PC-9 (cell line): ENCODE measurements around the gene CA11. TPM values are rescaled to one million over a fixed set of nuclear protein-coding genes. Genes with fewer than 3 reads are reported as not detected.
A peak's percentile ranks its signal among the peaks of the same experiment; 100 is the strongest.

Experiments used
- BruUV-seq: library from RNA; stranded (reverse); fragments of 400-500 nt; replicated peaks from 2 replicates; lab custom pipeline; 2021; lab: Mats Ljungman, UMichigan
- CTCF ChIA-PET: fragments of 300-600 bp; sonication (Branson Sonifier 250); formaldehyde crosslinking; loops from one replicate; lab custom pipeline; 2022; ENCODE audit warnings: antibody characterized with exemption; lab: Charles Lee
- POLR2A ChIA-PET: fragments of 300-600 bp; sonication (Branson Sonifier 250); formaldehyde crosslinking; loops from one replicate; lab custom pipeline; 2022; ENCODE audit warnings: antibody characterized with exemption; ENCODE audit not compliant: unreplicated experiment; lab: Charles Lee
- DNase-seq, 2 experiments: peaks; one replicate each; pipeline versions ENCODE4 v3.0.0 to v3.0.0-alpha.2; 2015 to 2022; ENCODE audit warnings: mixed read lengths in 1 of 2
- H2AFZ ChIP-seq: fragments of 200-600 bp; sonication (generic); 2 replicates; pipeline ENCODE4 v1.8.1; 2017; ENCODE audit warnings: antibody characterized with exemption
- H3F3A ChIP-seq: fragments of 200-600 bp; sonication (generic); 2 replicates; pipeline ENCODE4 v1.8.1; 2017; ENCODE audit warnings: antibody characterized with exemption, mild to moderate bottlenecking, low read depth; ENCODE audit not compliant: insufficient read depth
- H3K27ac ChIP-seq: fragments of 200-600 bp; sonication (generic); 2 replicates; pipeline ENCODE4 v1.6.1; 2016; ENCODE audit warnings: mixed run types
- H3K27me3 ChIP-seq: fragments of 200-600 bp; sonication (generic); 2 replicates; pipeline ENCODE4 v1.6.1; 2016; ENCODE audit warnings: low read depth, mixed run types; ENCODE audit not compliant: insufficient read depth
- H3K36me3 ChIP-seq: fragments of 200-600 bp; sonication (generic); 2 replicates; pipeline ENCODE4 v1.6.1; 2016; ENCODE audit warnings: low read depth, mixed run types
- H3K4me1 ChIP-seq: fragments of 200-600 bp; sonication (generic); replicated peaks from 2 replicates; pipeline ENCODE4 v1.6.1; 2016; ENCODE audit warnings: mixed run types; ENCODE audit not compliant: insufficient read depth
- H3K4me2 ChIP-seq: fragments of 200-600 bp; sonication (generic); 2 replicates; pipeline ENCODE4 v1.6.1; 2017; ENCODE audit warnings: mixed run types
- H3K4me3 ChIP-seq: fragments of 200-600 bp; sonication (generic); 2 replicates; pipeline ENCODE4 v1.6.1; 2016; ENCODE audit warnings: mixed run types
- H3K79me2 ChIP-seq: fragments of 200-600 bp; sonication (generic); 2 replicates; pipeline ENCODE4 v1.6.1; 2017; ENCODE audit warnings: low read depth, mixed run types
- H3K9me2 ChIP-seq: fragments of 200-600 bp; sonication (generic); 2 replicates; pipeline ENCODE4 v1.8.1; 2017; ENCODE audit warnings: mild to moderate bottlenecking; ENCODE audit not compliant: insufficient read depth
- H3K9me3 ChIP-seq: fragments of 200-600 bp; sonication (generic); 2 replicates; pipeline ENCODE4 v1.8.1; 2016; ENCODE audit warnings: low read depth; ENCODE audit not compliant: insufficient read depth
- H4K20me1 ChIP-seq: fragments of 200-600 bp; sonication (generic); 2 replicates; pipeline ENCODE4 v1.8.1; 2017; ENCODE audit not compliant: insufficient read depth
- EZH2 ChIP-seq: fragments of 200-600 bp; sonication (generic); IDR thresholded peaks from 2 replicates; pipeline ENCODE4 v1.8.0; 2017; ENCODE audit warnings: antibody characterized with exemption, low read depth
- intact Hi-C: fragments of 100-400 bp; cut with micrococcal nuclease; formaldehyde crosslinking; loops from one replicate; pipeline ENCODE4 v1.10.0; 2022; ENCODE audit not compliant: unreplicated experiment
- total RNA-seq: library from RNA; stranded (reverse); gene quantifications from 2 replicates; pipeline ENCODE4 v1.2.3, GENCODE V29; 2021
- TF ChIP-seq, protein P1 (sequence below): fragments of 200-600 bp; sonication (generic); conservative IDR thresholded peaks from 2 replicates; pipeline ENCODE4 v1.6.1; 2017; ENCODE audit warnings: mixed run types, antibody characterized with exemption, mild to moderate bottlenecking, moderate library complexity

The CA11 gene
- total RNA-seq, 1 experiment from 2014 or later, result 11.0 TPM

DNA sequence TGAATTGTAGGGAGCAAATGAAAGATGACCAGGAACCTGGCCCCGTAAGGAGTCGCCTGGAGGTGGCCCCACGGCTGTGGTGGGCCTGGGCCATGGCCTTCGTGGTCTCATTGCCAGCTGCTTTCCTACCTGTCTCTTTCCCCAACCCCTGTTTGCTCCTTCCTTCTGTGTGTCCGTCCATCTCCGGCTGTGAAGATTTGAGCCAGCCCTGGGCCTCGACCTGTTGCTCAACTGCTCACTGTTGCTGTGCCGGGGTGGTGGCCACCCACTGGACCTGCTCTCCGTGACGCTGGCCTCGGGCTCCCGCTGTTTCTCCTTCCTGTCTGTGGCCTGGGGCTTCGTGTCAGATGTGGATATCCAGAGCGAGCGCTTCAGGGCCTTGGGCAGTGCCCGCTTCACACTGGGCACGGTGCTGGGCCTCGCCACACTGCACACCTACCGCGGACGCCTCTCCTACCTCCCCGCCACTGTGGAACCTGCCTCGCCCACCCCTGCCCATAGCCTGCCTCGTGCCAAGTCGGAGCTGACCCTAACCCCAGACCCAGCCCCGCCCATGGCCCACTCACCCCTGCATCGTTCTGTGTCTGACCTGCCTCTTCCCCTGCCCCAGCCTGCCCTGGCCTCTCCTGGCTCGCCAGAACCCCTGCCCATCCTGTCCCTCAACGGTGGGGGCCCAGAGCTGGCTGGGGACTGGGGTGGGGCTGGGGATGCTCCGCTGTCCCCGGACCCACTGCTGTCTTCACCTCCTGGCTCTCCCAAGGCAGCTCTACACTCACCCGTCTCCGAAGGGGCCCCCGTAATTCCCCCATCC, 17.3 kb downstream of the CA11 start:
- H3K27ac ChIP-seq, result peak overlapping the region; percentile 81; the same call in 1 of the 2 replicates
- H3K4me3 ChIP-seq, result no peak overlapping the region
- no peaks in the 10 kb centered on the region; the same call in 1 of the 2 replicates for H3K36me3 ChIP-seq
- ChIA-PET POLR2A (interaction anchor here (0.6 kb wide), 1 partner anchor 278 kb away, joined by 5 read pairs; no protein-coding TSS in a partner anchor), CTCF (no interaction called here)
- DNase-seq, result no peak
- no peaks in the 10 kb centered on the region for H3K9me2 ChIP-seq
- H3K79me2 ChIP-seq, result no peaks in the 10 kb centered on the region; the same call in 1 of the 2 replicates
- no peak for TF ChIP-seq EZH2
- TF ChIP-seq, protein P1, sequence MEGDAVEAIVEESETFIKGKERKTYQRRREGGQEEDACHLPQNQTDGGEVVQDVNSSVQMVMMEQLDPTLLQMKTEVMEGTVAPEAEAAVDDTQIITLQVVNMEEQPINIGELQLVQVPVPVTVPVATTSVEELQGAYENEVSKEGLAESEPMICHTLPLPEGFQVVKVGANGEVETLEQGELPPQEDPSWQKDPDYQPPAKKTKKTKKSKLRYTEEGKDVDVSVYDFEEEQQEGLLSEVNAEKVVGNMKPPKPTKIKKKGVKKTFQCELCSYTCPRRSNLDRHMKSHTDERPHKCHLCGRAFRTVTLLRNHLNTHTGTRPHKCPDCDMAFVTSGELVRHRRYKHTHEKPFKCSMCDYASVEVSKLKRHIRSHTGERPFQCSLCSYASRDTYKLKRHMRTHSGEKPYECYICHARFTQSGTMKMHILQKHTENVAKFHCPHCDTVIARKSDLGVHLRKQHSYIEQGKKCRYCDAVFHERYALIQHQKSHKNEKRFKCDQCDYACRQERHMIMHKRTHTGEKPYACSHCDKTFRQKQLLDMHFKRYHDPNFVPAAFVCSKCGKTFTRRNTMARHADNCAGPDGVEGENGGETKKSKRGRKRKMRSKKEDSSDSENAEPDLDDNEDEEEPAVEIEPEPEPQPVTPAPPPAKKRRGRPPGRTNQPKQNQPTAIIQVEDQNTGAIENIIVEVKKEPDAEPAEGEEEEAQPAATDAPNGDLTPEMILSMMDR, result no peak
- H3K4me1 ChIP-seq, result peaks cover 31% of the 10 kb centered on the region
- H3K27me3 ChIP-seq, result no peaks in the 10 kb centered on the region
- no peaks in the 10 kb centered on the region for H3K9me3 ChIP-seq
- BruUV-seq, result no TSS peak
- H4K20me1 ChIP-seq, result no peaks in the 10 kb centered on the region
- intact Hi-C loops, result no loop called here
- H3F3A ChIP-seq, result peaks cover 72% of the 10 kb centered on the region
- 0 out of 2 replicates have a peak overlapping the region, but pooled peaks have one; percentile 11 for H3K4me2 ChIP-seq
- H2AFZ ChIP-seq, result no peak overlapping the region

DNA sequence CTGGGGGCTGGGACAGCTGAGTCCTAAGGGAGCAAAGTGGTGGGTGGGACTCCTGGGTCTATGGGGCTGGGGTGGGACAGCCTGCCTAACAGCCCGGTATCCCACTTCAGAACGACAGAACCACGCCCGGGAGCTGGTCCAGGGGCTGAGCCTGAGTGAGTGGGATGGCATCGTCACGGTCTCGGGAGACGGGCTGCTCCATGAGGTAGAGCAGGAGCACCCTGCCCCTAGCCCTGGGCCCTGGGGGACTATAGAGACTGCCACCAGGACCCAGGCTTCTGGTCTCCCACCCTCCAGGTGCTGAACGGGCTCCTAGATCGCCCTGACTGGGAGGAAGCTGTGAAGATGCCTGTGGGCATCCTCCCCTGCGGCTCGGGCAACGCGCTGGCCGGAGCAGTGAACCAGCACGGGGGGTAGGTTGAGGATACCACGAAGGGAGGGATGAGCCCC, 18.1 kb downstream of the CA11 start:
- ChIA-PET POLR2A (interaction anchor here (0.6 to 0.7 kb wide), 2 partner anchors 142 to 143 kb away, joined by 4 to 5 read pairs; no protein-coding TSS in a partner anchor), CTCF (no interaction called here)
- Histone ChIP-seq H4K20me1 (no peaks in the 10 kb centered on the region), H3K9me2 (no peaks in the 10 kb centered on the region), H3K9me3 (no peaks in the 10 kb centered on the region), H3F3A (peaks cover 70% of the 10 kb centered on the region), H3K4me1 (peaks cover 25% of the 10 kb centered on the region), H3K27ac (peak overlapping the region; percentile 81), H3K4me2 (peak overlapping the region; percentile 11), H3K27me3 (no peaks in the 10 kb centered on the region), H3K4me3 (no peak overlapping the region), H2AFZ (no peak overlapping the region), H3K36me3 (no peaks in the 10 kb centered on the region; the same call in 1 of the 2 replicates), H3K79me2 (no peaks in the 10 kb centered on the region; the same call in 1 of the 2 replicates)
- DNase-seq, result no peak
- intact Hi-C loops, result loop anchor here (1.0 kb wide), 1 partner anchor 9 kb away; the partner anchor contains the start of genes RPL18 and SPHK2
- no TSS peak for BruUV-seq
- TF ChIP-seq EZH2, result no peak
- TF ChIP-seq, protein P1, result no peak

DNA sequence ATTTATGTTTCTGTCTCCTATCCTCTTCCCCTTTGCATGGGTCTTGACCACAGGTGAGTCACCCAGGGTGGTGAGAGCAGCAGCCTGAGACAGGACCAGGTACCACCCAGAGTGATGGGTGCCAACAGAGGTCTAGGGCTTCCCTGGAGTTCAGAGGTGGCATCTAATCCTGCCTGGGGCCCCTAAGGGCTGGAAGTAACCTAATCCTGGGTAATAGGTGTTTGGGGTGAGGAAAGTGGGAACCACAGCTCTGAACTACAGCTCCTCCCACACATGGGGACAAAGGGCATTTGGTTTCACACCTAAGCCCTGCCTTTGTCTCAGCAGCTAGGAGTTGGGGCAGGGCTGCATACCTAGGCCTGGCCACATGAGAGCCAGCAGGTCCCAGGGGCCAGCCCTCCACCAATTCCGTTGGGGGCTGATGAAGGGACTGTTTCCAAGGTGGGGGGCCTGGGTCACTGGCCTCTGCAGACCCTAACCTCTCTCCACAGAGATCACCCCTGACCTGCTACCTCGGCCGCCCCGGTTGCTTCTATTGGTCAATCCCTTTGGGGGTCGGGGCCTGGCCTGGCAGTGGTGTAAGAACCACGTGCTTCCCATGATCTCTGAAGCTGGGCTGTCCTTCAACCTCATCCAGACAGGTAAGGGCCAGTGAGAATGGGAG, 18.7 kb downstream of the CA11 start:
- DNase-seq, result peak; percentile 83 to 92
- ChIA-PET POLR2A (interaction anchor here (0.6 to 0.7 kb wide), 3 partner anchors 143 to 162 kb away, joined by 4 to 12 read pairs (median 5); no protein-coding TSS in a partner anchor), CTCF (interaction anchor here (0.6 kb wide), 2 partner anchors 12 to 139 kb away, joined by 4 to 11 read pairs; no protein-coding TSS in a partner anchor)
- no peaks in the 10 kb centered on the region for H3K9me2 ChIP-seq
- H3K4me1 ChIP-seq, result peaks cover 25% of the 10 kb centered on the region
- no TSS peak for BruUV-seq
- H3F3A ChIP-seq, result peaks cover 65% of the 10 kb centered on the region
- peak overlapping the region; percentile 81 for H3K27ac ChIP-seq
- no peaks in the 10 kb centered on the region for H3K27me3 ChIP-seq
- no peak overlapping the region for H3K4me3 ChIP-seq
- H3K9me3 ChIP-seq, result no peaks in the 10 kb centered on the region
- H4K20me1 ChIP-seq, result no peaks in the 10 kb centered on the region
- intact Hi-C loops, result loop anchor here (1.0 kb wide), 1 partner anchor 8 kb away; the partner anchor contains the start of genes RPL18 and SPHK2
- no peak for TF ChIP-seq EZH2
- TF ChIP-seq, protein P1, result no peak
- no peaks in the 10 kb centered on the region; the same call in 1 of the 2 replicates for H3K79me2 ChIP-seq
- H3K4me2 ChIP-seq, result peak overlapping the region; percentile 11
- no peaks in the 10 kb centered on the region; the same call in 1 of the 2 replicates for H3K36me3 ChIP-seq
- H2AFZ ChIP-seq, result no peak overlapping the region
